GM23338 (cell line): ENCODE measurements around the gene MYO5C. TPM values are rescaled to one million over a fixed set of nuclear protein-coding genes. Genes with fewer than 3 reads are reported as not detected.

Experiments used
- ATAC-seq: fragments of 200-7000 bp; cut with Tn5 transposase; 3 replicates; pipeline ENCODE4 v1.9.1; 2020
- DNase-seq: peaks from one replicate; pipeline ENCODE4 v3.0.0-alpha.2; 2015; ENCODE audit warnings: low spot score
- H2AFZ ChIP-seq: fragments of 200-600 bp; sonication (generic); 2 replicates; pipeline ENCODE4 v1.8.0; 2016; ENCODE audit warnings: antibody characterized with exemption, mild to moderate bottlenecking, moderate library complexity
- H3F3A ChIP-seq: fragments of 200-600 bp; sonication (generic); replicated peaks from 2 replicates; pipeline ENCODE4 v1.8.0; 2017; ENCODE audit warnings: antibody characterized with exemption, mixed run types, low read depth
- H3K27ac ChIP-seq: fragments of 200-600 bp; sonication (generic); 2 replicates; pipeline ENCODE4 v1.6.1; 2016; ENCODE audit warnings: low read depth
- H3K27me3 ChIP-seq: fragments of 200-600 bp; sonication (generic); 2 replicates; pipeline ENCODE4 v1.8.0; 2016; ENCODE audit warnings: mild to moderate bottlenecking, mixed run types, moderate library complexity; ENCODE audit not compliant: insufficient read depth
- H3K36me3 ChIP-seq: fragments of 200-600 bp; sonication (generic); 2 replicates; pipeline ENCODE4 v1.8.0; 2016; ENCODE audit warnings: mild to moderate bottlenecking; ENCODE audit not compliant: insufficient read depth
- H3K4me1 ChIP-seq: fragments of 200-600 bp; sonication (generic); 2 replicates; pipeline ENCODE4 v1.8.0; 2016; ENCODE audit warnings: mild to moderate bottlenecking, moderate library complexity; ENCODE audit not compliant: insufficient read depth
- H3K4me2 ChIP-seq: fragments of 200-600 bp; sonication (generic); 2 replicates; pipeline ENCODE4 v1.7.1; 2017; ENCODE audit warnings: mixed run types
- H3K4me3 ChIP-seq: fragments of 200-600 bp; sonication (generic); 2 replicates; pipeline ENCODE4 v1.6.1; 2016; ENCODE audit warnings: mixed run types
- H3K79me2 ChIP-seq: fragments of 200-600 bp; sonication (generic); replicated peaks from 2 replicates; pipeline ENCODE4 v1.8.0; 2017; ENCODE audit warnings: mild to moderate bottlenecking; ENCODE audit not compliant: insufficient read depth
- H3K9me2 ChIP-seq: fragments of 200-600 bp; sonication (generic); 2 replicates; pipeline ENCODE4 v1.8.0; 2017; ENCODE audit not compliant: insufficient read depth
- H4K20me1 ChIP-seq: fragments of 200-600 bp; sonication (generic); replicated peaks from 2 replicates; pipeline ENCODE4 v1.8.0; 2017; ENCODE audit warnings: mild to moderate bottlenecking; ENCODE audit not compliant: insufficient read depth
- H3K27ac Mint-ChIP-seq: 2 replicates; pipeline ENCODE4 v1.8.0; 2020; ENCODE audit warnings: inconsistent platforms, mild to moderate bottlenecking, moderate library complexity, mixed read lengths
- H3K27me3 Mint-ChIP-seq: 3 replicates; pipeline ENCODE4 v1.8.0; 2022; ENCODE audit warnings: low read depth, mild to moderate bottlenecking, moderate library complexity, mixed read lengths, inconsistent platforms; ENCODE audit not compliant: insufficient read depth, poor library complexity
- H3K36me3 Mint-ChIP-seq: 3 replicates; pipeline ENCODE4 v1.8.0; 2021; ENCODE audit warnings: low read depth, mild to moderate bottlenecking, inconsistent platforms, moderate library complexity, mixed read lengths
- H3K4me1 Mint-ChIP-seq: 3 replicates; pipeline ENCODE4 v1.8.0; 2020; ENCODE audit warnings: mild to moderate bottlenecking, inconsistent platforms, mixed read lengths
- H3K4me3 Mint-ChIP-seq: 3 replicates; pipeline ENCODE4 v1.8.0; 2021; ENCODE audit warnings: moderate library complexity, mild to moderate bottlenecking, inconsistent platforms, mixed read lengths
- H3K9me3 Mint-ChIP-seq: 3 replicates; pipeline ENCODE4 v1.8.0; 2020; ENCODE audit warnings: moderate library complexity, mild to moderate bottlenecking, inconsistent platforms, mixed read lengths
- EZH2phosphoT487 ChIP-seq: fragments of 200-600 bp; sonication (generic); IDR thresholded peaks from one replicate; pipeline ENCODE4 v1.8.1; 2018; ENCODE audit warnings: antibody characterized with exemption; ENCODE audit not compliant: unreplicated experiment
- NANOG ChIP-seq: IDR thresholded peaks from 2 replicates; pipeline ENCODE4 v1.6.1; 2016; ENCODE audit warnings: antibody characterized with exemption, borderline replicate concordance
- ZNF462 ChIP-seq: fragments of 250-450 bp; sonication (Bioruptor Pico); IDR thresholded peaks from 2 replicates; pipeline ENCODE4 v1.5.0; 2020; ENCODE audit warnings: mild to moderate bottlenecking, moderate library complexity
- polyA plus RNA-seq: library from polyadenylated mRNA; unstranded; fragments of >200 nt; fragmentation: Nextera tagmentation; extraction: Ambion mirVana; gene quantifications from 2 replicates; pipeline ENCODE4 v1.2.1, GENCODE V29; 2016
- total RNA-seq: library from RNA; depleted of rRNA; stranded (reverse); fragments of >200 nt; shearing (Covaris generic); gene quantifications from 2 replicates; pipeline ENCODE4 v1.2.3, GENCODE V29; 2014
- TF ChIP-seq, protein P1 (sequence below), 2 experiments: fragments of 200-600 bp in 1 of 2; sonication (generic) in 1 of 2; conservative IDR thresholded peaks; 2 replicates each; pipeline versions ENCODE4 v1.5.1 to v1.6.1; 2016 to 2017; ENCODE audit warnings: antibody characterized with exemption in 2 of 2, low read depth in 2 of 2, mild to moderate bottlenecking in 2 of 2, moderate library complexity in 1 of 2
- TF ChIP-seq, protein P2 (sequence below): IDR thresholded peaks from 2 replicates; pipeline ENCODE4 v1.6.1; 2016; ENCODE audit warnings: antibody characterized with exemption

The MYO5C gene
- total and polyA plus RNA-seq, 2 experiments from 2014 or later, result 7.9 to 28.8 TPM

- Histone ChIP-seq H2AFZ (no peak overlapping the region), H3K27me3 (no peaks in the 10 kb centered on the region), H3K9me2 (no peaks in the 10 kb centered on the region), H3K4me2 (no peak overlapping the region), H3F3A (no peaks in the 10 kb centered on the region), H4K20me1 (no peaks in the 10 kb centered on the region; the same call in 1 of the 2 replicates), H3K36me3 (peaks cover 18% of the 10 kb centered on the region; the same call in 1 of the 2 replicates), H3K27ac (no peak overlapping the region), H3K79me2 (peaks cover 15% of the 10 kb centered on the region; the same call in 1 of the 2 replicates), H3K4me1 (no peaks in the 10 kb centered on the region), H3K4me3 (no peak overlapping the region)
- ATAC-seq, result no peak
- TF ChIP-seq EZH2phosphoT487, result no peak
- TF ChIP-seq, protein P1, sequence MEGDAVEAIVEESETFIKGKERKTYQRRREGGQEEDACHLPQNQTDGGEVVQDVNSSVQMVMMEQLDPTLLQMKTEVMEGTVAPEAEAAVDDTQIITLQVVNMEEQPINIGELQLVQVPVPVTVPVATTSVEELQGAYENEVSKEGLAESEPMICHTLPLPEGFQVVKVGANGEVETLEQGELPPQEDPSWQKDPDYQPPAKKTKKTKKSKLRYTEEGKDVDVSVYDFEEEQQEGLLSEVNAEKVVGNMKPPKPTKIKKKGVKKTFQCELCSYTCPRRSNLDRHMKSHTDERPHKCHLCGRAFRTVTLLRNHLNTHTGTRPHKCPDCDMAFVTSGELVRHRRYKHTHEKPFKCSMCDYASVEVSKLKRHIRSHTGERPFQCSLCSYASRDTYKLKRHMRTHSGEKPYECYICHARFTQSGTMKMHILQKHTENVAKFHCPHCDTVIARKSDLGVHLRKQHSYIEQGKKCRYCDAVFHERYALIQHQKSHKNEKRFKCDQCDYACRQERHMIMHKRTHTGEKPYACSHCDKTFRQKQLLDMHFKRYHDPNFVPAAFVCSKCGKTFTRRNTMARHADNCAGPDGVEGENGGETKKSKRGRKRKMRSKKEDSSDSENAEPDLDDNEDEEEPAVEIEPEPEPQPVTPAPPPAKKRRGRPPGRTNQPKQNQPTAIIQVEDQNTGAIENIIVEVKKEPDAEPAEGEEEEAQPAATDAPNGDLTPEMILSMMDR (conservative IDR thresholded peaks at IDR 0.05; ENCODE audit: low read depth in 2 of 2), result no peak
- TF ChIP-seq NANOG, result no peak
- peaks cover 19% of the 10 kb centered on the region for H3K9me3 Mint-ChIP-seq
- peaks cover 12% of the 10 kb centered on the region for H3K27me3 Mint-ChIP-seq
- H3K4me1 Mint-ChIP-seq, result peaks cover 2% of the 10 kb centered on the region
- DNase-seq, result no peak
- H3K36me3 Mint-ChIP-seq, result peaks cover 56% of the 10 kb centered on the region
- no peak overlapping the region for H3K27ac Mint-ChIP-seq
- no peak overlapping the region for H3K4me3 Mint-ChIP-seq
Measured at GRCh38 chr15:52283281-52283680, 12.3 kb downstream of the MYO5C start.

- Histone ChIP-seq H3K4me2 (no peak overlapping the region), H3K36me3 (peaks cover 20% of the 10 kb centered on the region; the same call in 1 of the 2 replicates), H4K20me1 (no peaks in the 10 kb centered on the region; the same call in 1 of the 2 replicates), H3K9me2 (no peaks in the 10 kb centered on the region), H2AFZ (no peak overlapping the region), H3K79me2 (0 out of 2 replicates have a peak, but pooled peaks cover 6% of the 10 kb centered on the region), H3F3A (no peaks in the 10 kb centered on the region), H3K27me3 (no peaks in the 10 kb centered on the region), H3K27ac (no peak overlapping the region), H3K4me1 (no peaks in the 10 kb centered on the region), H3K4me3 (no peak overlapping the region)
- Mint-ChIP-seq H3K9me3 (peaks cover 19% of the 10 kb centered on the region), H3K36me3 (peaks cover 56% of the 10 kb centered on the region), H3K27ac (no peak overlapping the region), H3K4me3 (no peak overlapping the region), H3K4me1 (peaks cover 3% of the 10 kb centered on the region), H3K27me3 (peaks cover 10% of the 10 kb centered on the region)
- DNase-seq, result no peak
- no peak for ATAC-seq
- TF ChIP-seq, protein P2, sequence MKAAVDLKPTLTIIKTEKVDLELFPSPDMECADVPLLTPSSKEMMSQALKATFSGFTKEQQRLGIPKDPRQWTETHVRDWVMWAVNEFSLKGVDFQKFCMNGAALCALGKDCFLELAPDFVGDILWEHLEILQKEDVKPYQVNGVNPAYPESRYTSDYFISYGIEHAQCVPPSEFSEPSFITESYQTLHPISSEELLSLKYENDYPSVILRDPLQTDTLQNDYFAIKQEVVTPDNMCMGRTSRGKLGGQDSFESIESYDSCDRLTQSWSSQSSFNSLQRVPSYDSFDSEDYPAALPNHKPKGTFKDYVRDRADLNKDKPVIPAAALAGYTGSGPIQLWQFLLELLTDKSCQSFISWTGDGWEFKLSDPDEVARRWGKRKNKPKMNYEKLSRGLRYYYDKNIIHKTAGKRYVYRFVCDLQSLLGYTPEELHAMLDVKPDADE, result no peak
- TF ChIP-seq ZNF462, result no peak
- TF ChIP-seq, protein P1 (conservative IDR thresholded peaks at IDR 0.05; ENCODE audit: low read depth in 2 of 2), result no peak
Measured at GRCh38 chr15:52282418-52282817, 13.2 kb downstream of the MYO5C start.
